Fibroblast of skin of right quadriceps (primary cell): ENCODE measurements around the gene PDAP1.
"Not testable (repeated sequence)": the region's sequence is repeated elsewhere in the genome, so short reads cannot be mapped to it uniquely, and the experiment has no call there.

ENCODE experiments used
- DNase-seq: peaks from one replicate; pipeline ENCODE4 v3.0.0-alpha.2; 2013

The PDAP1 gene

GRCh38 chr7:99375070-99375807 is 33.2 kb downstream of the PDAP1 start:
- DNase-seq, result peak; percentile 58

DNA sequence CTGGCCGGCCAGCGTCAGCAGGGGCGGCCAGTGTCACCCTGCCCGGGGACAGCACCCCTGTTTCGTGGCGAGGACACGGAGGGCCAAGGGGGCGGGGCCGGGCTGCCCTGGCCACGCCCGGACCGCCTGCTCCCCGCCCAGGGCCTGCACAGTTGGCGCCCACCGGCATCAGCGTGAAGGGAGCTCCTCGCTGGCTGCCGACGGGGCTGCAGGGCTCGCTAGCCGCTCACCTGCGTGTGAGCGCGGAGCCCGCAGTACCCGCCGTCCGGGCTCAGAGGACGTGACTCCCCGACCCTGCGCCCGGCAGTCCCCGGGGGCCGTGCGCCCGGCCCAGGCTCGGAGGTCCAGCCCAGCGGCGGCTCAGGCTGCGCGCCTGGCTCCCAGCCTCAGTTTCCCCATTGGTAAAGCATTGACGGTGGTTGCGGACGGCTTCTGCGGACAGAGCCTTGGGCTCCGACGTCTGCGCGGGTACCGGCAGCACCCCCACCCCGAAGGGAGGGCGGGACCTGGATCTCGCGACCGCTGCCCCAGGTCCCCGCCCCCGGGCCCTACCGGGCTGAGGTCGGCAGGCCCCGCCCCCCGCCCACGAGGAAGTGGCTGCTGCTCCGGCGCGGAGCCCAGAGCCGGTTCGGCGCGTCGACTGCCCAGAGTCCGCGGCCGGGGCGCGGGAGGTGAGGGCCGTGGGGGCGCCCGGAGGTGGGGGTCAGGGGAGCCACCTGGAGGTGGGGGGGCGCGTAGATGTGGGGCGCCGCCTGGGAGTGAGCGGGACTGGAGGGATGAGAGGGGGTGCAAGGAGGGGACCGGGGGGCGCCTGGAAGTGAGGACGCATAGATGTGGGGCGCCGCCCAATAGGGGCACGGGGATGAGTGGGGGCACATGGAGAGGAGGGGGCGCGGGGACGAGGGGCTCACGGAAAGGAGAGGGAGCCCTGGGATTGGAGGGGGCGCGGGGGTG is 34.0 kb downstream of the PDAP1 start, which contains the start of gene ARPC1B:
Gene ARPC1B, plus strand, starts transcription at position 620 of the 954 bp plus-strand sequence. CDS start 10,985 bp downstream, outside the sequence.
- peak; percentile 63 for DNase-seq

GRCh38 chr7:99373091-99374066 is 35.0 kb downstream of the PDAP1 start:
- DNase-seq, result no peak

DNA sequence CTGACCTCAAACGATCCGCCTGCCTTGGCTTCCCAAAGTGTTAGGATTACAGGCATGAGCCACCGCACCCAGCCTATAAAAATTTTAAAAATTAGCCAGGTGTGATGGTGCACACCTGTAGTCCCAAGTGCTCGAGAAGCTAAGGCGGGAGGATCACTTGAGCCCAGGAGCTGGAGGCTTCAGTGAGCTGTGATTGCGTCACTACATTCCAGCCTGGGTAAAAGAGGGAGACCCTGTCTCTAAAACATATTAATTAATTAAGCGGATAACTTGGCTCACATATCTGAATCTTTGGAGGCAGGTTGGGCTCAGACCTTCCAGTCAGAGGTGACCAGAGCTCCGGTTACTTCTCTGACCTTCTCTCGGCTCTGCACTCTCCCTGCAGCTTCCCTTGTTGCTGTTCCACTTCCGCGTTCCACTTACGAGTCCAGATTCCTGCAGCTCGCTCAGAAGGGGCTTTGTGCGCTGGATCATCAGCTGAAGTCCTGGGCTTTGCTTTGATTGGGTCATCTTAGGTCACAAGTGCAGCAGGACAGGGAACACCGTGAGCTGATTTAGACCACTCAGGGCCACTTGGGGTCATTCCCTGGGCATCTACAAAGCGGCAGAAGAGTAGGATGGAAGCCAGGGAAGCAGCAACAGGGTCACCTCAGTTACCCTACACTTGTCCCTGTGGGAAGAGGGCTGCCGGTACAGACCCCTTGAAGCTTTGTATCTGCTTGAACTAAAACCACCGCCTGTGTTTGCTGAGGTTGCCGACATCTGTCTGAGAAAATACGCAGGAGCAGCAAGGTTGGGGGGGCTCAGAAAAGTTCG is 35.9 kb downstream of the PDAP1 start:
- DNase-seq, result peak; percentile 54

DNA sequence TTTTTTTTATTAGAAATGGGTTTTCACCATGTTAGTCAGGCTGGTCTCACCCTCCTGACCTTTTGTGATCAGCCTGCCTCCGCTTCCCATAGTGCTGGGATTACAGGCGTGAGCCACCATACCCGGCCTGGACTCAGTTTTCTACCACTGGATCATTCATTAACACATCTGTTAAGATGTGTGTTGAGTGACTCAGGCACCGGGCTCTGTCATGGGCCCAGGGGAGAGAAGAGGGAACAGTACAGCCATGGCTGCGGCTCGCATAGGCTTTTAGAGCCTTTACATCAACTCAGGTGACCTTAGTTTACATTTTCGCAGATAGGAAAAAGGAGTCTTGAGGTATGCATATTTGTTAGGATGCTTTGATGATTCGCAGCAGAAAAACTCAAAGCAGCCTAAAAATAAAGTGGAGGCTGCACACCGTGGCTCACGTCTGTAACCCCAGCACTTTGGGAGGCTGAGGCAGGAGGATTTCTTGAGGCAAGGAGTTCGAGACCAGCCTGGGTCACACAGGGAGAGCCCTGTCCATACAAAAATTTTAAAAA is 36.9 kb downstream of the PDAP1 start:
- DNase-seq, result peak; percentile 39

DNA sequence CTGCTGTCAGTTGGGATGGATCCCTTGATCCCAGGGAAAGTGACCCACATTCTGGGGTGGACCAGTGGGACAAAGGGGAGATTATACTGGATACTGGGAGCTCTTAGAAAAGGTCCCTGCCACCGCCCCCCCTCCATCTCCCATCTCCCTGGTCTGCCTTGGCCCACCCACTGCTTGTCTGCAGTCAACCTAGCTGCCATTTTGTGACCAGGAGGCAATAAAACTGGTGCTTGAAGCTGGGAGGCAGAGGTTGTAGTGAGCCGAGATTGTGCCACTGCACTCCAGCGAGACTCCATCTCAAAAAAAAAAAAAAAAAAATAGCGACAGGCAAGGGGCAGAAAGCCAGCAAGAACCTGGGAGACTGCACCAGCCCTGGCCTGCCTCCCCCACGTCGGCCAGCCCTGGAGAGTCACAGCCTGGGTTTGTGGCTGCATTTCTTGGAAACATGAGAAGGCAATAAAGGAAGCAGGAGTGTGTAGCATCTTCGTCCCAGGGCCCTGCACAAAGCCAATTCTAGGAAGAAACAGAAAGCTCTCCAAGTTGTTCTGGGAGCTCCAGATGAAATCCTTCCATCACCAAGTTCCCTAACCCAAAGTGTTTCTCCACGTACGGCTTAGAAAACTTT is 38.5 kb downstream of the PDAP1 start:
- peak; percentile 62 for DNase-seq

DNA sequence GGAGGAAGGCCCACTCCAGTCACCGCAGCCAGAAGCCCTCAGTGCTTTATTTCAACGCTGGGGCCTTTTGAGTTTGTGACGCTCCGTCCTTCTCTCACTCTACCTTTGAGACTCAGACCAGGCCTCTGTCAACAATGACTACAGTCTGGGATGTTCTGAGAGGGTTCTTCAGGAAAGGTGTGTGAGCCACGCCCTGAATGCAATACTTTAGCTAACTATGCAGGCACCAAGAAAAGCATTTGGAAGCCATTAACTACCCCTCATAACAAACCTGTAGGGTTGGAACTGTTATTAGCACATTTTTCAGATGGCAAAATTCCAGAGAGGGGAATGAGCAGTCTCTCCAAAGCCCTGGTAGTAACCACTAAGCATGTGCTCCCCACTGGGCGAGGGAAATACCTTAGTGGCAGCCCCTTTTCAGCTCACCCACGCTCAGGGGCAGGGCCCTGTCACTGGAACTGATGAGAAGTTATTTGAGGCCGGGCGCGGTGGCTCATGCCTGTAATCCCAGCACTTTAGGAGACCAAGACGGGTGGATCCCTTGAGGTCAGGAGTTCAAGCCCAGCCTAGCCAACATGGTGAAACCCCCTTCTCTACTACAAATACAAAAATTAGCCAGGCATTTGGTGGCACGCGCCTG is 39.5 kb downstream of the PDAP1 start:
- peak; percentile 34 for DNase-seq

DNA sequence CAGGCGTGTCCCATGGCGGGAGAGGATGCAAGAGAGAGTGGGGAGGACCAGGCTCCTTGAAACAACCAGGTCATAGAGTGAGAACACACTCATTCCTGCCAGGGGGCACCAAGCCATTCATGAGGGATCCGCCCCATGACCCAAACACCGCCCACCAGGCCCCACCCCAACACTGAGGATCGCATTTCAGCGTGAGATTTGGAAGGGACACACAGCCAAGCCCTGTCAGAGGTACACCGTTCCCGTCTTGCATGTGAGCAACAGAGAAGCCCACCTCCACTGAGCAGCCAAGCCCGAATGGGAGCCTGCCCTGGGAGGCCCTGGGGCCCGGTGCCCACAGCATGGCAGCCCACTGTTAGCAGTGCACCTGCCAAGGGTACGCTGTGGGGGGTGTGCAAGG is 41.8 kb downstream of the PDAP1 start:
- DNase-seq, result no peak

- no peak for DNase-seq
These were observed 42.9 kb downstream of the PDAP1 start for GRCh38 chr7:99365318-99366141.

- no peak for DNase-seq
These were observed 45.1 kb downstream of the PDAP1 start for GRCh38 chr7:99363286-99363685.

- DNase-seq, result peak; percentile 63
These were observed 45.6 kb downstream of the PDAP1 start for GRCh38 chr7:99362801-99363200.

DNA sequence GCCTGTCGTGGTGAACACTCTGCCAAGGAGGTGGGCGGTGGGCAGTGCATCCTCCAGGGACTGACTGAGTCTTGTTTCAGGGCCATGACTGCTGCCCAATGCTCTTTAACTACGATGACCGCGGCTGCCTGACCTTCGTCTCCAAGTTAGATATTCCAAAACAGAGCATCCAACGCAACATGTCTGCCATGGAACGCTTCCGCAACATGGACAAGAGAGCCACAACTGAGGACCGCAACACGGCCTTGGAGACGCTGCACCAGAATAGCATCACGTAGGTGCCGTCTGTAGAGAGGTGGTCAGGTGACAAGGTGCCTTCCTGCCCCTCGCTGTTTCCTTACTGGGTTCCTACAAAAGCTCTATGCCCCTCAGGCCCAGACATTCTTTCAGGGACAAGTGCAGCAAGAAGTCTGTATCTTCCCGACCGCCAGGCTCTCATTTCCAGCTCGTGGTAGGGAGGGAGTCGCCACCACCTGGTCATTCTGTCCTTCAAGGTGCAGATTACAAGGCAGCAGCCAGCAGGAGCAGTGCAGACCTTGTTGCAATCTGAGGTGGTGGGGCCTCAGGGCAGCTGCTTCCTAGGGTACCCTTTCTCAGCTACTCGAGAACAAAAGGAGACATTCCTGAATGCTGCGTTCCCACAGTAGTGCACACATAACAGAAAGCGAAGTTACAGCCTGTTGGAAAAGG is 48.8 kb downstream of the PDAP1 start:
- DNase-seq, result no peak

DNA sequence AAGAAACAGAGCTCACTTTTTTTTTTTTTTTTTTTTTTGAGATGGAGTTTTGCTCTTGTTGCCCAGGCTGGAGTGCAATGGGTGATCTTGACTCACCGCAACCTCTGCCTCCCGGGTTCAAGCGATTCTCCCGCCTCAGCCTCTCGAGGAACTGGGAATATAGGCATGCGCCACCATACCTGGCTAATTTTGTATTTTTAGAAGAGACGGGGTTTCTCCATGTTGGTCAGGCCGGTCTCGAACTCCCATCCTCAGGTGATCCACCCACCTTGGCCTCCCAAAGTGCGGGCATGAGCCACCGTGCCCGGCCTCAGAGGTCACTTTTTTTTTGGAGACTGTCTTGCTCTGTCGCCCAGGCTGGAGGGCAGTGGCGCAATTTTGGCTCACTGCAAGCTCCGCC is 49.9 kb downstream of the PDAP1 start:
- not testable (repeated sequence) for DNase-seq

DNA sequence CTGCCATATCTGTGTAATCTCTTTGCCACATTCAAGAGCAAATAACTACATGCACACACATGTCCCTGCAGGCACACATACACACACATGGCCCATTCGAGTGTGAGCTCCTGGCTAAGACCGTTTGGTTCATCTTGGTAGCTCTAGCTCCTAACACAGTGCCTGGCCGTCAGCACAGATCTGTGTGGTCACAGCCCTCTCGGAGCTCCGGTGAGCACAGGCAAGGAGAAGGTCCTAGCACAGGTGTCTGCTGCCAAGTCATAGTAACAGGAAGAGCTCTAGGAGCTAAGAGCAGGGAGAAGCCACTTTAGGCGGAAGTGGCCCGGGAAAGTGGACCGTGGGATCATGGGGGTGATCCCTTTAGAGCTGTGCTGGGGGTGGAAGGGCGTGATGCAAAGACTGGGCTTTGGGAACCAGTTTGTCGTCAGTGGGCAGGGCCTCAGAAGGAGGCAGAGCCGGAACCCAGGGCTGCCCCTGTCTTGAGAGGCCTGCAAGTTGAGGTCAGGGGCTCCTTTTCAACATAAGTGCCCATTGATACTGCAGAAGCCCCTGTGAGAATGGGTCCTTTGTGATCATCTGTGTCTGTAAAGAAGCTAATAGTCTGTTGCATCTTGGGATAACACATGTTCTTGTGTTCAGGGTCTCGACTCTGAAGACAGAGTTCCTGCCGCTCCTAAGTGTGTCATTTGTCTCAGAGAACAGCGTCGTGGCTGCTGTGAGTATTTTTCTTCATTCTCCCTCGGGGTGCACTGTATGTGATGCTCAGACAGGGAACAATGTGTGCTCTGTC is 50.5 kb downstream of the PDAP1 start:
- DNase-seq, result no peak

- DNase-seq, result no peak
These were observed 53.3 kb downstream of the PDAP1 start for GRCh38 chr7:99355098-99355497.

GRCh38 chr7:99352247-99352646 is 56.1 kb downstream of the PDAP1 start:
- no peak for DNase-seq

GRCh38 chr7:99350641-99351040 is 57.8 kb downstream of the PDAP1 start:
- not testable (repeated sequence) for DNase-seq
